Mucosa of descending colon (tissue), 3 donors: ENCODE results near the gene SLC43A3. TPM values are rescaled to one million over a fixed set of nuclear protein-coding genes. Genes with fewer than 3 reads are reported as not detected.

Experiments
- ATAC-seq: fragments of 200-7000 bp; cut with Tn5 transposase; one replicate; pipeline ENCODE4 v1.9.1; 2020; ENCODE audit warnings: mild to moderate bottlenecking, moderate library complexity
- DNase-seq, 3 donors: peaks; one replicate each; pipeline ENCODE4 v3.0.0-alpha.2; 2020
- H3K36me3 ChIP-seq: fragments of 200-600 bp; one replicate; pipeline ENCODE4 v1.8.0; 2021; ENCODE audit warnings: low read depth, mild to moderate bottlenecking
- H3K4me1 ChIP-seq: fragments of 200-600 bp; one replicate; pipeline ENCODE4 v1.8.0; 2021; ENCODE audit warnings: low read depth, mild to moderate bottlenecking
- H3K4me3 ChIP-seq: fragments of 200-600 bp; one replicate; pipeline ENCODE4 v1.8.0; 2021; ENCODE audit warnings: mild to moderate bottlenecking
- H3K9me3 ChIP-seq: fragments of 200-600 bp; one replicate; pipeline ENCODE4 v1.8.0; 2021; ENCODE audit warnings: mild to moderate bottlenecking
- intact Hi-C, 2 donors: fragments of 100-400 bp; cut with DNase I in 1 of 2; cut with micrococcal nuclease in 1 of 2; formaldehyde crosslinking; loops; one replicate each; pipeline versions ENCODE4 v1.11.0 to v1.11.1; 2022; cut with DNase I, micrococcal nuclease
- total RNA-seq, 3 donors: library from RNA; stranded (reverse); fragmentation: NEBNext Ultra II Directional in 2 of 3; extraction: Animal tissue kit (Norgen Biotek cat#: 25700) in 2 of 3; gene quantifications; one replicate each; pipeline versions ENCODE4 v1.2.1 to v1.2.4, GENCODE V29; 2021 to 2023
- TF ChIP-seq, protein P1 (sequence below): fragments of 200-600 bp; IDR thresholded peaks from one replicate; pipeline ENCODE4 v1.8.0; 2022; ENCODE audit warnings: antibody characterized with exemption, mild to moderate bottlenecking
- donor health status: DM: no; HTN: no; CAD: no; lungs with moderate emphysema.
- donor health status: DM: no; HTN: no; CAD: no.
- donor health status: DM: no; HTN: yes; CAD: no.

Gene SLC43A3
- total RNA-seq, 3 donors from 2014 or later = 6.3 to 24.4 (median 16.9) TPM

- Histone ChIP-seq H3K9me3 (no peaks in the 10 kb centered on the region), H3K4me1 (peaks cover 17% of the 10 kb centered on the region), H3K36me3 (no peaks in the 10 kb centered on the region), H3K4me3 (no peak overlapping the region)
- peak; percentile 3 for ATAC-seq
- TF ChIP-seq, protein P1, sequence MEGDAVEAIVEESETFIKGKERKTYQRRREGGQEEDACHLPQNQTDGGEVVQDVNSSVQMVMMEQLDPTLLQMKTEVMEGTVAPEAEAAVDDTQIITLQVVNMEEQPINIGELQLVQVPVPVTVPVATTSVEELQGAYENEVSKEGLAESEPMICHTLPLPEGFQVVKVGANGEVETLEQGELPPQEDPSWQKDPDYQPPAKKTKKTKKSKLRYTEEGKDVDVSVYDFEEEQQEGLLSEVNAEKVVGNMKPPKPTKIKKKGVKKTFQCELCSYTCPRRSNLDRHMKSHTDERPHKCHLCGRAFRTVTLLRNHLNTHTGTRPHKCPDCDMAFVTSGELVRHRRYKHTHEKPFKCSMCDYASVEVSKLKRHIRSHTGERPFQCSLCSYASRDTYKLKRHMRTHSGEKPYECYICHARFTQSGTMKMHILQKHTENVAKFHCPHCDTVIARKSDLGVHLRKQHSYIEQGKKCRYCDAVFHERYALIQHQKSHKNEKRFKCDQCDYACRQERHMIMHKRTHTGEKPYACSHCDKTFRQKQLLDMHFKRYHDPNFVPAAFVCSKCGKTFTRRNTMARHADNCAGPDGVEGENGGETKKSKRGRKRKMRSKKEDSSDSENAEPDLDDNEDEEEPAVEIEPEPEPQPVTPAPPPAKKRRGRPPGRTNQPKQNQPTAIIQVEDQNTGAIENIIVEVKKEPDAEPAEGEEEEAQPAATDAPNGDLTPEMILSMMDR = no peak
- intact Hi-C loops = no loop called here
- DNase-seq = peak; percentile 28 to 65 (median 48)
Measured at GRCh38 chr11:57425565-57426438, 1.1 kb downstream of the SLC43A3 start.

DNA sequence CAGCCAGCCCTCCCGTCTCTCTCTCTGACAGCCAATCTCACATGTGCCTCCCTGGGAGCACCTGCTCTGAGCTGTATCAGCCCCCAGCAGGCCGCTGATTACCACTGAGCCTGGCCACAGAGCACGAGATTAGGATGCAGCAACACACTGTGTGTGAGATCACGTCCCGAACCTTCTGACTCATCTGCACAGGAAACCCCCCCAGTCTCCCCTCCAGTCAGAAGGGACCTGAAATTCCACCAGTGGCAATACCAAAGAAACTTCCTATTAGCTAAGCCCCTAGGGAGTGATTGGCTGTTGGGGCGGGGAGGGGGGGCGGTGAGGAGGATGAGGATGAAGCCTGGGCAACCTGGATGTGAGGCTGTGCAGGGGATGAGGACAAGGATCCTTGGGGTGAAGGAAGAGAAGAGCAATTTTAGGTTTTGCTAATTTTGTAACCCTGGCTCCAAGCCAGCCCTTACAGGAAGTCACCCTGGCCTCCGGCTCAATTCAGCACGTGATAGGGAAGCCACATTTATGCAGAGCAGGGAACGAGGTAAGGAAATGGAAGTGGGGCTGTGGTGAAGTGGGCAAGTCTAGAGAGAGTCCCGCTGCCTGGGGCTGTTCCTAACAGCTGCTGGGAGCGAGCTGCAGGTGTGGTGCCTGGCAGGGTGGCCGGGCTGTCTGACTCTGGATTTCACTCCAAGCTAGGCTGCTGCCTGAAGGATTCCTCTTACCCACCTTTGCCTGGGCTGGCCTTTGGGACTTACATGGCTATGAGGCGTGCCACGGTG, 1.9 kb downstream of the SLC43A3 start:
- peak; percentile 78 for ATAC-seq
- H3K36me3 ChIP-seq = no peaks in the 10 kb centered on the region
- no peak overlapping the region for H3K4me3 ChIP-seq
- TF ChIP-seq, protein P1 = no peak
- DNase-seq = peak; percentile 52 to 80 (median 64)
- peaks cover 17% of the 10 kb centered on the region for H3K4me1 ChIP-seq
- no peaks in the 10 kb centered on the region for H3K9me3 ChIP-seq
- intact Hi-C loops = no loop called here

DNA sequence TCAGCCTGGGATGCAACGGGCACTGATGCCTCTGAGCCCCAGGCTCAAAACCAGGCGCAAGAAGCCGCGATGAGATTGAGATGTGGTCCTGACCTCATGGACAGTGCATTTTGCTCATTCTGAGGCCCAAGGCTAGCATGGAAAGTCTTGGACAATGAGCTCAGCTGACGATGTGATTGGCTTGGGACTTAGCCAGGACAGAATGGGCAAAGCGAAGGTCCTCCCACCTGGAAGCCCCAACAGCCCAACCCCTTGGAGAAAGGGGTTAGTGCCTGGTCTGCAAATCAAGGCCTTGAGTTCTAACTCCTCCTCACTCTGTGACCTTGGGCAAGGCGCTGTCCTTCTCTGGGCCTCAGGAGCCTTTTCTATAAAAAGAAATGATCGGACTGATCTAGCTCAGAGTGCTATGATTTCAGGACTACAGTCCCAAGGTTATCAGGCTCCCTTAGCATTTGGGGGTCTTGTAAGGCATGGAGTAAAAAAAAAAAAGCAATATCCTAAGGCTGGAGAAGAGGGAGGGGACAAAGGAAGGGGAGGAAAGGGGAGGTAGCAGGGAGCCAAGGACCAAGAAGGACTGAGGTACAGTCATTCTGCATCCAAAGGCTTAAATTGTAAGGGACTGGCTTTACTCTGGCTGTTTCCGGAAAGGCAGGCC, 2.7 kb downstream of the SLC43A3 start:
- ATAC-seq = no peak
- H3K4me3 ChIP-seq = no peak overlapping the region

GRCh38 chr11:57422669-57423068, 4.3 kb downstream of the SLC43A3 start:
- DNase-seq = no peak
- H3K9me3 ChIP-seq = no peaks in the 10 kb centered on the region
- H3K36me3 ChIP-seq = no peaks in the 10 kb centered on the region
- H3K4me3 ChIP-seq = no peak overlapping the region
- TF ChIP-seq, protein P1 = no peak
- no peak for ATAC-seq
- peaks cover 17% of the 10 kb centered on the region for H3K4me1 ChIP-seq
- intact Hi-C loops = no loop called here

More for the DNA sequence above, 2.7 kb downstream of the SLC43A3 start:
- intact Hi-C loops = no loop called here
- Histone ChIP-seq H3K36me3 (no peaks in the 10 kb centered on the region), H3K4me1 (peaks cover 17% of the 10 kb centered on the region), H3K9me3 (no peaks in the 10 kb centered on the region)
- TF ChIP-seq, protein P1 = no peak
- no peak for DNase-seq

GRCh38 chr11:57421805-57422204, 5.1 kb downstream of the SLC43A3 start:
- Histone ChIP-seq H3K9me3 (no peaks in the 10 kb centered on the region), H3K36me3 (no peaks in the 10 kb centered on the region), H3K4me1 (peaks cover 14% of the 10 kb centered on the region), H3K4me3 (no peak overlapping the region)
- DNase-seq (no peak), ATAC-seq (no peak)
- TF ChIP-seq, protein P1 = no peak
- intact Hi-C loops = no loop called here
